Measurements from ENCODE around the gene TMEM163. TPM values are rescaled to one million over a fixed set of nuclear protein-coding genes. Genes with fewer than 3 reads are reported as not detected.

TMEM163 gene
- total RNA-seq, 2 donors from 2014 or later = 16.2 to 27.5 TPM

DNA sequence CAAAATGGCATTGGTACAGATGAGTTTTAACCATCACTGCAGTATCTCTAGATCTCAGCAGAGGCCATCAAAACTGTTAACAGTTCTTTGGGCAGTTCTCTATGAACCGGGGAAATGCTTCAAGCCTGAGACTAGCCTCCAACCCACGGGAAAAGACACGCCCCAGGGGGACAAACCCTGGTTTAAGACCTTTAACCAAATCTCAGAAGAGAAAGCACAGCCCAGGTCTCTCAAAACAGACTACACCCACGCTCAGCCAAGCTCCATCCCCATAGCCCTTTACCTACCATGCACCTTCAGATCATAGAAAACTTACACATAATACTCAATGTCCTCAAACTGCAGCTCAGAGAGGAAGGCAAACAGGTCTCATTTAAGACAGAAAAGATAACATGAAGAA, 78.3 kb downstream of the TMEM163 start:
- intact Hi-C loops (cut with DNase I) = no loop called here
- Histone ChIP-seq H3K27me3 (no peaks in the 10 kb centered on the region), H3K36me3 (replicated peaks in 1 of 2; ENCODE audit: insufficient read depth in 1 of 2, low read depth in 2 of 2) (no peaks in the 10 kb centered on the region), H3K4me3 (no peak overlapping the region), H3K9me3 (peaks cover 0 to under 1% (median 0%) of the 10 kb centered on the region in 3 donors), H3K27ac (no peak overlapping the region), H3K4me1 (no peaks in the 10 kb centered on the region)
- TF ChIP-seq POLR2A (IDR thresholded peaks at IDR 0.05) = no peak
- no peak for TF ChIP-seq CTCF (IDR thresholded peaks at IDR 0.05)
- DNase-seq = no peak
- WGBS, 2 donors = 95% methylated on average over 4 of the region's 4 CpGs
- ATAC-seq = no peak

DNA sequence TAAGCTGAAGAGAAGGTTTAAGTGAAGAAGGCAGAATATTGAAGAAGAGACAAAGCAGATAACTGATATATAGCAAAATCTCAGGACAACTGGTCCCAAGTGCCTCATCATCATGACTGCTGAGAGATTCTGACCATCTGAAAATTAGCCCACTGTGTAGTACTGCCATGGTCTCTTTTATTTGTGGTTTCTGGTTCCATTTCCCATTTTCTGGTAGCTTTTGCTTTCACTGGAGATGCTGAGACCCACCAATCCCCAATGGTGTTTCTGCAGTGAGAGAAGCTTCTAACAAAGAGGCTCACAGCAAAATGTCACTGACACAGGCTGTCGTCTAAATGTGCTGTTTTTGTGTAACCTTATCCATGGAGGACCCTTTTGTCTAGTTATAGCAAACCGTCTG, 79.5 kb downstream of the TMEM163 start:
- no peak overlapping the region for H3K27ac ChIP-seq
- H3K4me3 ChIP-seq = no peak overlapping the region
- DNase-seq (no peak), ATAC-seq (no peak)
- no peak for TF ChIP-seq POLR2A (IDR thresholded peaks at IDR 0.05)
- TF ChIP-seq CTCF (IDR thresholded peaks at IDR 0.05) = no peak
- no peaks in the 10 kb centered on the region for H3K27me3 ChIP-seq
- H3K4me1 ChIP-seq = no peaks in the 10 kb centered on the region
- intact Hi-C loops (cut with DNase I) = no loop called here
- no peaks in the 10 kb centered on the region for H3K36me3 ChIP-seq (replicated peaks in 1 of 2; ENCODE audit: insufficient read depth in 1 of 2, low read depth in 2 of 2)
- no peaks in the 10 kb centered on the region for H3K9me3 ChIP-seq
- 84 to 92% methylated on average over 2 of the region's 2 CpGs for WGBS, 2 donors

GRCh38 chr2:134636714-134637113, 82.1 kb downstream of the TMEM163 start:
- H3K36me3 ChIP-seq (replicated peaks in 1 of 2; ENCODE audit: insufficient read depth in 1 of 2, low read depth in 2 of 2) = no peaks in the 10 kb centered on the region
- no peak overlapping the region for H3K4me3 ChIP-seq
- ATAC-seq (no peak), DNase-seq (no peak)
- no peaks in the 10 kb centered on the region for H3K27me3 ChIP-seq
- H3K27ac ChIP-seq = no peak overlapping the region
- WGBS, 2 donors = 93 to 94% methylated on average over 1 of the region's 1 CpG
- no peaks in the 10 kb centered on the region for H3K9me3 ChIP-seq
- H3K4me1 ChIP-seq = no peaks in the 10 kb centered on the region
- TF ChIP-seq CTCF (IDR thresholded peaks at IDR 0.05) (no peak), POLR2A (IDR thresholded peaks at IDR 0.05) (no peak)
- intact Hi-C loops (cut with DNase I) = no loop called here

- ATAC-seq (no peak), DNase-seq (no peak)
- WGBS, 2 donors = 80 to 81% methylated on average over 2 of the region's 2 CpGs
- intact Hi-C loops (cut with DNase I) = no loop called here
- TF ChIP-seq POLR2A (IDR thresholded peaks at IDR 0.05) = no peak
- TF ChIP-seq CTCF (IDR thresholded peaks at IDR 0.05) = no peak
- no peaks in the 10 kb centered on the region for H3K27me3 ChIP-seq
- H3K4me3 ChIP-seq = no peak overlapping the region
- H3K4me1 ChIP-seq = no peaks in the 10 kb centered on the region
- no peaks in the 10 kb centered on the region for H3K36me3 ChIP-seq (replicated peaks in 1 of 2; ENCODE audit: insufficient read depth in 1 of 2, low read depth in 2 of 2)
- H3K9me3 ChIP-seq = no peaks in the 10 kb centered on the region
- H3K27ac ChIP-seq = no peak overlapping the region
These were observed 84.6 kb downstream of the TMEM163 start for GRCh38 chr2:134634054-134634753.

Measured in body of pancreas (tissue), 4 donors.